ENCODE data around the gene SCGN. TPM values are rescaled to one million over a fixed set of nuclear protein-coding genes. Genes with fewer than 3 reads are reported as not detected.

The SCGN gene
- total and polyA plus RNA-seq, 2 donors: 0.90 to 2.1 TPM

DNA sequence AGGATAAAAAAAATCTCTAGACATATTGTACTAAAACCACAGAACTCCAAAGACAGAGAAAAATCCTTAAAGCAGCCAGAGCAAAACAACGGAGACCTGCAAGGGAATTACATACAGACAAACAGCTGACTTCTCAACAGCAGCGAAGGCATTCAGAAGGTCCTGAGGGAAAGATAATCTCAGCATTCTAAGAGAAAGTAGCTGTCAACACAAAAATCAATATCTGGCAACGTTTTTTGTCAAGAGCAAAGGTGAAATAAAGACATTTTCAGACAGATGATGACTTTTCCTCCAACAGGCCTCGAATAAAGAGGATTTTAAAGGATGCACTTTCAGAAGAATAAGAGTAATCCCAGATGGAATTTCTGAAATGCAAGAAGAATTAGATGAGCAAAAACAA is 6.1 kb upstream of the SCGN start:
- no peak for DNase-seq (ENCODE audit: low read depth in 6 of 9, low spot score in 9 of 9)
- WGBS: 73% methylated on average over 4 of the region's 4 CpGs
- Histone ChIP-seq H3K36me3 (ENCODE audit: control insufficient read depth in 2 of 2, insufficient read depth in 2 of 2, low read length in 1 of 2) (no peaks in the 10 kb centered on the region), H3K27ac (ENCODE audit: low read depth in 1 of 2, low read length in 1 of 2) (no peak overlapping the region), H3K27me3 (ENCODE audit: control insufficient read depth in 2 of 2, insufficient read depth in 1 of 2, low read length in 1 of 2) (peaks cover 2 to 3% of the 10 kb centered on the region in 2 donors), H3K9me3 (ENCODE audit: control insufficient read depth in 2 of 2, insufficient read depth in 1 of 2, low read length in 1 of 2) (no peaks in the 10 kb centered on the region), H3K4me3 (ENCODE audit: low read length in 2 of 2) (no peak overlapping the region), H3K4me1 (ENCODE audit: control insufficient read depth in 2 of 2, insufficient read depth in 2 of 2, low read length in 2 of 2) (no peaks in the 10 kb centered on the region)

DNA sequence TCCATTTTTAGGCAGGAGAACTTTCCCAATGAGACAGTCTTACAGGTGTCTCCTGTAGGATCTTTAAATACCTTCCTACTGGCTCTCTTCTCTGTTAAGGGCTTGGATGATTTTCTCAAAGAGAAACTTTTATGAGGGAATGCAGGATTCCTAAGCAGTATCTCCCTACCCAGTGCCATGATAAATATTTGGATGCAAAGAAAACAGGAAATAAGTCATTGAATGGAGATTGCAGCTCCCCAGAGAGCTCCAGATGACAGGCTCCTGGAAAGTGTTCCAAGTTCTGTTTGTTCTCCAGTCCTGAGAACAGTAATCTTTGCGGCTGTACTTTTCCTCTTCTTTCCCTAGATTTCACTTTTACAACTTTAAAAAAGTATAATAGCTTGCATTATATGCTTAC is 2.4 kb upstream of the SCGN start:
- peaks cover 9 to 18% of the 10 kb centered on the region in 2 donors for H3K27me3 ChIP-seq (ENCODE audit: control insufficient read depth in 2 of 2, insufficient read depth in 1 of 2, low read length in 1 of 2)
- 85% methylated on average over 1 of the region's 1 CpG for WGBS
- no peak overlapping the region for H3K4me3 ChIP-seq (ENCODE audit: low read length in 2 of 2)
- H3K9me3 ChIP-seq (ENCODE audit: control insufficient read depth in 2 of 2, insufficient read depth in 1 of 2, low read length in 1 of 2): no peaks in the 10 kb centered on the region
- H3K36me3 ChIP-seq (ENCODE audit: control insufficient read depth in 2 of 2, insufficient read depth in 2 of 2, low read length in 1 of 2): no peaks in the 10 kb centered on the region
- no peak overlapping the region for H3K27ac ChIP-seq (ENCODE audit: low read depth in 1 of 2, low read length in 1 of 2)
- no peak for DNase-seq (ENCODE audit: low read depth in 6 of 9, low spot score in 9 of 9)
- no peaks in the 10 kb centered on the region for H3K4me1 ChIP-seq (ENCODE audit: control insufficient read depth in 2 of 2, insufficient read depth in 2 of 2, low read length in 2 of 2)

DNA sequence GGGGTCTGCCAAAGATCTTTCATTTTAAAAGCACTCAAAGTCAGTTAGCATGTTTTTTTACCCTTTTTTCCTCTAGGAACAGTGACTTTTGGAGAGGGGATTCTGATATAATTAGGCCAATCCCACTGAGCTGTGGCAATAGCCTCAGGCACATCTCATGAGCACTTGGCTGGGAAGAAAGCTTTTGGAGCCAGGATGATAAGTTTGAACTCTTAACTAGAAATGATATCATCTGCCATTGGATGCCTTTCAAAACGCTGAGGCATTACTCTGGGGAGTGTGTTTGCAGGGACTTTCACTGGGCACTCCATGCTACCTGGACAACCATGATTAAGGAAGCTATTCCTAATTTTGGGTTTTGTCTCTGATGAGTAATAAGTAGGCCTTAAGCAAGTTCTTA is 3.7 kb downstream of the SCGN start:
- Histone ChIP-seq H3K27ac (ENCODE audit: low read depth in 1 of 2, low read length in 1 of 2) (no peak overlapping the region), H3K4me3 (ENCODE audit: low read length in 2 of 2) (no peak overlapping the region), H3K4me1 (ENCODE audit: control insufficient read depth in 2 of 2, insufficient read depth in 2 of 2, low read length in 2 of 2) (no peaks in the 10 kb centered on the region), H3K9me3 (ENCODE audit: control insufficient read depth in 2 of 2, insufficient read depth in 1 of 2, low read length in 1 of 2) (no peaks in the 10 kb centered on the region), H3K27me3 (ENCODE audit: control insufficient read depth in 2 of 2, insufficient read depth in 1 of 2, low read length in 1 of 2) (peaks cover 7 to 18% of the 10 kb centered on the region in 2 donors), H3K36me3 (ENCODE audit: control insufficient read depth in 2 of 2, insufficient read depth in 2 of 2, low read length in 1 of 2) (no peaks in the 10 kb centered on the region)
- DNase-seq (ENCODE audit: low read depth in 6 of 9, low spot score in 9 of 9): no peak
- WGBS: 79% methylated on average over 1 of the region's 1 CpG

DNA sequence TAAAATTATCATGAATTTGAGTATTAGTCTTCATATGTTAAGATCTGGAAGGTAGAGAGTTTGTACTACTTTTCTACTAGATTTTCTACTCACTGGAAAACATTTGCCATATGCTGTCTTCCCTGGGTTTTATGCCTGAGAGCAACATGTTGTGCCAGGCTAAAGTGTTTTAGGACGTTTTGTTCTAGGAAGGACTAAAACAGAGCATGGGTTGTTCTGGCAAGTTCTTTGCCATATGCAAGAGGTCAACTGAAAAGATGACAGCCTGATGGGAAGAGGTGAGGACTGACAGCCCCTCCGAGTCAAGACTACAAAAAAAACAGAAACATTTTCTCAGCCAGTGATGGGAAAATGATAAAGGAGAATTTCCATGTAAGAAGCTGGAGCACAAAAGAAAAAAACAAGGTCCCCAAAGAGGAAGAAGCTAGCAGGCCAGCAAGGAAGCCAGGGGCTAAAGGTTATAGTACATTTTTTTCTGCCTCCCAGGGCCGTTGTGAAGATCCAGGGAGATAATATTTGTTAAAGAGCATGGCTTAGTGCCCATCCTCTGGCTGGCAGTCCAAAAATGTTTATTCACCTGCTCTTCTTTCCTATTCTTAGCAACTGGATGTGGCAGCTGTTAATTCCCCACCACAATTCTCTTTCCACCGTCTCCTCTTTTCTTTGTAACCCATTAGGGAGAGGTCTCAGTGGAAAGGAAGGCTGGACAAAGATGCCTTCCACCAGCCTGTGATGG is 7.8 kb downstream of the SCGN start:
- H3K4me1 ChIP-seq (ENCODE audit: control insufficient read depth in 2 of 2, insufficient read depth in 2 of 2, low read length in 2 of 2): no peaks in the 10 kb centered on the region
- WGBS: 59% methylated on average over 4 of the region's 4 CpGs
- H3K4me3 ChIP-seq (ENCODE audit: low read length in 2 of 2): no peak overlapping the region
- peaks cover 0 to 2% of the 10 kb centered on the region in 2 donors for H3K27me3 ChIP-seq (ENCODE audit: control insufficient read depth in 2 of 2, insufficient read depth in 1 of 2, low read length in 1 of 2)
- DNase-seq (ENCODE audit: low read depth in 6 of 9, low spot score in 9 of 9): no peak
- H3K36me3 ChIP-seq (ENCODE audit: control insufficient read depth in 2 of 2, insufficient read depth in 2 of 2, low read length in 1 of 2): no peaks in the 10 kb centered on the region
- H3K9me3 ChIP-seq (ENCODE audit: control insufficient read depth in 2 of 2, insufficient read depth in 1 of 2, low read length in 1 of 2): no peaks in the 10 kb centered on the region
- no peak overlapping the region for H3K27ac ChIP-seq (ENCODE audit: low read depth in 1 of 2, low read length in 1 of 2)

DNA sequence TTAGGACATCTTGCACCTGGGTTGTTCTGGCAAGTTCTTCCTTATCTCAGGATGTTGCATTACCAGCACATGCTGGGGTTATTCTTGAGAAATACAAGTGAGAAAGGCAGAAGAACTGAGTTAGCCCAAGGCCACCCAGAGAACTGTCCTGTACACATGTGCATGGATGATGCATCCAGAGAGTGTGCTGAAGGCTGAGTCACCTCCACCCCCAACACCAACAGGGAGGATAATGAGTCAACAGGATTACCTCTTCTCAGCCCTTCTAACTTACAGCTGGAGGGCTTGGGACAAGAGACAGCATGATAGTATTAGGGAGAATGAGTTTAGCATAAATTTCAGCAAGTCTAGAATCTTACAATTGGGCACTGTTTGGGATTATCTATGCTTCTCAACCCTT is 8.5 kb downstream of the SCGN start:
- Histone ChIP-seq H3K4me3 (ENCODE audit: low read length in 2 of 2) (no peak overlapping the region), H3K9me3 (ENCODE audit: control insufficient read depth in 2 of 2, insufficient read depth in 1 of 2, low read length in 1 of 2) (no peaks in the 10 kb centered on the region), H3K27ac (ENCODE audit: low read depth in 1 of 2, low read length in 1 of 2) (no peak overlapping the region), H3K36me3 (ENCODE audit: control insufficient read depth in 2 of 2, insufficient read depth in 2 of 2, low read length in 1 of 2) (no peaks in the 10 kb centered on the region), H3K4me1 (ENCODE audit: control insufficient read depth in 2 of 2, insufficient read depth in 2 of 2, low read length in 2 of 2) (no peaks in the 10 kb centered on the region), H3K27me3 (ENCODE audit: control insufficient read depth in 2 of 2, insufficient read depth in 1 of 2, low read length in 1 of 2) (peaks cover 0 to 5% of the 10 kb centered on the region in 2 donors)
- no peak for DNase-seq (ENCODE audit: low read depth in 6 of 9, low spot score in 9 of 9)

DNA sequence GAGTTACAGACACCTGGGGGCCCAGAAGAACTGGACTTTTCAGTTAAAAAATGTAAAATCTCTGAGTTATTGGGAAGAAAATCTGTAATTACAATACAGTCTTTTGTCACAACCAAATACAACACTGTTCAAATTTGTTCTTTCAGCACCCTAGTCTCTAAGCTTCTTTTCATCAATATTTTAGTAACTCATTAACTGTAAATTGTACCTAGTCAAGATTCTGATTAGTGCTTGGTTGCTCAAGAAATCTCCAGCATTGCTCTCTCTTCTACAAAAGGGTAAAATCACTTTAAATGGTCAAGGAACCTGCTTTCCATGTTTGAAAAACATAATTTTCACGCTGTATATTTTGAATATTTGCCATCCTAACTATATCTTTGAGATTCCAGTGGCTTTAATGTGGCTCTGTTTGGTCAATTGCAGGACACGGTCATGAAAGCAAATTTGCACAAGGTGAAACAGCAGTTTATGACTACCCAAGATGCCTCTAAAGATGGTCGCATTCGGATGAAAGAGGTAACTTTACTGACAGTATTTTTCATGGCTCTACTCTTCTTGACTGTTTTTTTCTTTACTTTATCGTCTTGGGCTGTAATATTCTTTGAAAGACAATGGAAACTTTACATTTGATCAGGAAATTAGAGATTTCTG is 9.2 kb downstream of the SCGN start:
- DNase-seq (ENCODE audit: low read depth in 6 of 9, low spot score in 9 of 9): no peak
- Histone ChIP-seq H3K27ac (ENCODE audit: low read depth in 1 of 2, low read length in 1 of 2) (no peak overlapping the region), H3K9me3 (ENCODE audit: control insufficient read depth in 2 of 2, insufficient read depth in 1 of 2, low read length in 1 of 2) (no peaks in the 10 kb centered on the region), H3K27me3 (ENCODE audit: control insufficient read depth in 2 of 2, insufficient read depth in 1 of 2, low read length in 1 of 2) (peaks cover 0 to 5% of the 10 kb centered on the region in 2 donors), H3K4me3 (ENCODE audit: low read length in 2 of 2) (no peak overlapping the region), H3K4me1 (ENCODE audit: control insufficient read depth in 2 of 2, insufficient read depth in 2 of 2, low read length in 2 of 2) (no peaks in the 10 kb centered on the region), H3K36me3 (ENCODE audit: control insufficient read depth in 2 of 2, insufficient read depth in 2 of 2, low read length in 1 of 2) (no peaks in the 10 kb centered on the region)
- WGBS: 91% methylated on average over 5 of the region's 5 CpGs

DNA sequence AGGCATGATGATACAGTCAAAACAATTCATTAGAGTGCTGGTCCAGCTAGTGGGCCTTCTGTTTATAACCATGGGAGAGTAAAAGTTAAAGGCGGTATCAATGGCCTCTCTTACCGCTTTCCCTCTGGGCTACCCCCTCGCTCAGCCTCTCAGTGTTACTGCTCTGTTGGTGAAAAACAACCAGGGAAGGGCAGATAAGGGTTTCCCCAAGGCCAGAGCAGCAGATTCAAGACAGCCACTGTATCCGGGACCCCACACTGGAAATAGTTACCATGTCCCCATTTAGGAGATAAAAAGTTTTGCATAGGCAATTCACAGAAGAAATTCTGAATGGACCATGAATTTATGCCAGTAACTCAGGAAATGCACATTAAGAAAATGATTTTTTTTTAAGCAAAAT is 13.4 kb downstream of the SCGN start:
- WGBS: 96% methylated on average over 4 of the region's 4 CpGs
- Histone ChIP-seq H3K9me3 (ENCODE audit: control insufficient read depth in 2 of 2, insufficient read depth in 1 of 2, low read length in 1 of 2) (no peaks in the 10 kb centered on the region), H3K27ac (ENCODE audit: low read depth in 1 of 2, low read length in 1 of 2) (no peak overlapping the region), H3K27me3 (ENCODE audit: control insufficient read depth in 2 of 2, insufficient read depth in 1 of 2, low read length in 1 of 2) (peaks cover 0 to 5% of the 10 kb centered on the region in 2 donors), H3K4me1 (ENCODE audit: control insufficient read depth in 2 of 2, insufficient read depth in 2 of 2, low read length in 2 of 2) (no peaks in the 10 kb centered on the region), H3K36me3 (ENCODE audit: control insufficient read depth in 2 of 2, insufficient read depth in 2 of 2, low read length in 1 of 2) (no peaks in the 10 kb centered on the region), H3K4me3 (ENCODE audit: low read length in 2 of 2) (no peak overlapping the region)
- DNase-seq (ENCODE audit: low read depth in 6 of 9, low spot score in 9 of 9): no peak

DNA sequence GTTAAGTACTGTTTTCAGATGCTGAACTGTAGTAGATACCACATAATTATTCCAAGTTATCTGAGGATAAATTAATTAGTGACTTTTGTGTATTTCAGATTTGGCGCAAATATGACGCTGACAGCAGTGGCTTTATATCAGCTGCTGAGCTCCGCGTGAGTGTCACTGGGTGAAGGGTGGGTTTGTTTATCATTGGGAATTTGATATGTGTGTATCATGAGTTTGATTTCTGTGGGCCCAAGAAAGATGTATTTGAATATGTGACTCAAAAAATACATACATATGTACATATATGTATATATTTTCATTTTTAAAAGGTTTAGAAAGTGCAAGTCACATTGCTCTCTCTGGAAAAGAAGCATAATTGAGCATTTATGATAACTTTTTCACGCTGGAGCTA is 17.4 kb downstream of the SCGN start:
- no peaks in the 10 kb centered on the region for H3K4me1 ChIP-seq (ENCODE audit: control insufficient read depth in 2 of 2, insufficient read depth in 2 of 2, low read length in 2 of 2)
- no peaks in the 10 kb centered on the region for H3K9me3 ChIP-seq (ENCODE audit: control insufficient read depth in 2 of 2, insufficient read depth in 1 of 2, low read length in 1 of 2)
- H3K27me3 ChIP-seq (ENCODE audit: control insufficient read depth in 2 of 2, insufficient read depth in 1 of 2, low read length in 1 of 2): peaks cover 2 to 12% of the 10 kb centered on the region in 2 donors
- no peak for DNase-seq (ENCODE audit: low read depth in 6 of 9, low spot score in 9 of 9)
- WGBS: 98% methylated on average over 5 of the region's 5 CpGs
- H3K27ac ChIP-seq (ENCODE audit: low read depth in 1 of 2, low read length in 1 of 2): no peak overlapping the region
- H3K4me3 ChIP-seq (ENCODE audit: low read length in 2 of 2): no peak overlapping the region
- H3K36me3 ChIP-seq (ENCODE audit: control insufficient read depth in 2 of 2, insufficient read depth in 2 of 2, low read length in 1 of 2): no peaks in the 10 kb centered on the region

DNA sequence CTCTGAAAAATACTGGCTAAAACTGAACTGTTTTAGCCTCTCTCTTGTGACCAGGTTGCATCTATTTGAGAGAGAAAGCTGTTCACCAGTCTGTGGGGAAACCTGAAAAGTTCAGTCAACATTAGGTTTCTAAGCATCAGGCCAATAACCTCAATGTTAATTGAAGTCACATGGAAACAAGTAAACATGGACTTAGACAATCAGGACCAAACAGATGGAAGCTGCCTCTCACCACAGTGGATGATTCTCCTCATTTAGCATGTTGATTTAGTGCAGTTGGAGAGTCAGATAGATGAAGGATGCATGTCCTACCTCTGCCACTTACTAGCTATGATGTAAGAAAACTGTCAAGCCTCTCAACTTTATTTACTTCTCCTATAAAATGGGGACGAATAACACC is 18.2 kb downstream of the SCGN start:
- Histone ChIP-seq H3K4me3 (ENCODE audit: low read length in 2 of 2) (no peak overlapping the region), H3K27ac (ENCODE audit: low read depth in 1 of 2, low read length in 1 of 2) (no peak overlapping the region), H3K27me3 (ENCODE audit: control insufficient read depth in 2 of 2, insufficient read depth in 1 of 2, low read length in 1 of 2) (peaks cover 2 to 7% of the 10 kb centered on the region in 2 donors), H3K36me3 (ENCODE audit: control insufficient read depth in 2 of 2, insufficient read depth in 2 of 2, low read length in 1 of 2) (no peaks in the 10 kb centered on the region), H3K4me1 (ENCODE audit: control insufficient read depth in 2 of 2, insufficient read depth in 2 of 2, low read length in 2 of 2) (no peaks in the 10 kb centered on the region), H3K9me3 (ENCODE audit: control insufficient read depth in 2 of 2, insufficient read depth in 1 of 2, low read length in 1 of 2) (no peaks in the 10 kb centered on the region)
- no peak for DNase-seq (ENCODE audit: low read depth in 6 of 9, low spot score in 9 of 9)
- 0% methylated on average over 1 of the region's 1 CpG for WGBS

All from thymus (tissue), 11 donors.